Fibroblast of peridontal ligament (primary cell): ENCODE results near the gene TBRG1.
"Not testable (repeated sequence)": the region's sequence is repeated elsewhere in the genome, so short reads cannot be mapped to it uniquely, and the experiment has no call there.

ENCODE experiments used
- DNase-seq: peaks from one replicate; pipeline ENCODE4 v3.0.0-alpha.2; 2010; ENCODE audit errors: extremely low read depth

Gene TBRG1, protein sequence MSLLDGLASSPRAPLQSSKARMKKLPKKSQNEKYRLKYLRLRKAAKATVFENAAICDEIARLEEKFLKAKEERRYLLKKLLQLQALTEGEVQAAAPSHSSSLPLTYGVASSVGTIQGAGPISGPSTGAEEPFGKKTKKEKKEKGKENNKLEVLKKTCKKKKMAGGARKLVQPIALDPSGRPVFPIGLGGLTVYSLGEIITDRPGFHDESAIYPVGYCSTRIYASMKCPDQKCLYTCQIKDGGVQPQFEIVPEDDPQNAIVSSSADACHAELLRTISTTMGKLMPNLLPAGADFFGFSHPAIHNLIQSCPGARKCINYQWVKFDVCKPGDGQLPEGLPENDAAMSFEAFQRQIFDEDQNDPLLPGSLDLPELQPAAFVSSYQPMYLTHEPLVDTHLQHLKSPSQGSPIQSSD

GRCh38 chr11:124622531-124623451 is at the start of gene TBRG1:
Gene TBRG1, plus strand, starts transcription at chr11:124622864. Its CDS starts 220 bp downstream, at chr11:124623084.
- DNase-seq: peak; percentile 87

- peak; percentile 5 for DNase-seq
Observed at GRCh38 chr11:124577716-124578427, 44.8 kb upstream of the TBRG1 start.

GRCh38 chr11:124578761-124579160 is 43.9 kb upstream of the TBRG1 start:
- no peak for DNase-seq

GRCh38 chr11:124581817-124582216 is 40.8 kb upstream of the TBRG1 start:
- no peak for DNase-seq

- no peak for DNase-seq
Observed at GRCh38 chr11:124582565-124582964, 40.1 kb upstream of the TBRG1 start.

- no peak for DNase-seq
Observed at GRCh38 chr11:124583781-124584180, 38.9 kb upstream of the TBRG1 start.

DNA sequence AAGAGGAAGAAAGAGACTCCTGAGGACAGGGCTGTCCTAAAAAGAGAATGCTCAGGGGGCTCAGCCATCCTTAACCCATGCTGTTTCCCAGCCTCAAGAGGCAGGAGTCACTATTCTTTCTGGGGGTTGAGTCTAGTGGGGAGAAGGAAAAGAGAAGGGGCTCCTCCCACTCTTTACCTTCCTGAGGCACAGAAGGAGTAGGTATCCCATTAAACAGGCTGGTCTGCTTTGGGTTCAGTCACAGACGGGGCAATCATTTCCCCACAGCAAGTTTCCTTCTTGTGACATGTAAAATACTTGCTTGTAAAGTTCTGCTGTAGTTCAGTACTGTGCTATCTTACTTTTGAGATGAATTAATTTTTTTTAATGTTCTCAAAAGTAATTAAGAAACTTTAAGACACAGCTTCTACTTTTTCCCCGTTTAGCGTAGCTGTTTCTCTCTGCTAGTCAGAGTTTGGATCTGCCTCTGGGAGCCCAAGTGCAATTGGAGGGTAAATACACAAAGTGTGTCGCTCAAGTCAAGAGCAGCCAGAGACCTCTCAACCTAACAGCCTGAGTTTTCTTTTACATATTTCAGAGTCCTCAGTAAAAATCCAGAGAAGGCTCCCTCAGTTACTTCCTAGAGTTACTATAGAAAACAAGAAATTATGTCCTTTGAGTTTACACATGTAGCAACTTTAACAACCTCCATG is 37.8 kb upstream of the TBRG1 start:
- no peak for DNase-seq

DNA sequence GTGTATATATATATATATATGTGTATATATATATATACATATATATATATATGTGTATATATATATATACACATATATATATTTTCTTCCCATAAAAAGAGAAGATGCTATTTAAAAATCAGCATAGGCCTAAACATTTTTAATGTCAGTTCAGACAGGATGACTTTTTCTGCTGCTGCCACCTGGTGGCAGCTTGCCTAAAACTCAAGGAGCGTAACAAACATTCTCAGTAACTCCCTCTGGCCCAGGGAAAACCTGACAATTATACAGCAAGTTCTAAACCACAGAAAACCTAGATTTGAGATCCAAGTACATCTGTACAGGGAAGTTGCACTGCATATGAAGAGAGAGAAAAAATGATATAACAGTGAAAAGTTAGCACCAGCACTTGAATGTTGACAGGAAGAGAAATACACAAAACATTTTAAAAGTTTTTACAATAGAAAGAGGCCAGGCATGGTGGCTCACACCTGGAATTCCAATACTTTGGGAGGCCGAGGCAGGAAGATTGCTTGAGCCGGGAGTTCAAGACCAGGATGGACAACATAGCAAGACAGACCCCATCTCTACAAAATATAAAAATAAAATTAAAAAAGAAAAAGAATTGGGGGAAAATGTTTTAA is 36.3 kb upstream of the TBRG1 start:
- DNase-seq: peak; percentile 75

GRCh38 chr11:124591430-124591829 is 31.2 kb upstream of the TBRG1 start:
- DNase-seq: no peak

DNA sequence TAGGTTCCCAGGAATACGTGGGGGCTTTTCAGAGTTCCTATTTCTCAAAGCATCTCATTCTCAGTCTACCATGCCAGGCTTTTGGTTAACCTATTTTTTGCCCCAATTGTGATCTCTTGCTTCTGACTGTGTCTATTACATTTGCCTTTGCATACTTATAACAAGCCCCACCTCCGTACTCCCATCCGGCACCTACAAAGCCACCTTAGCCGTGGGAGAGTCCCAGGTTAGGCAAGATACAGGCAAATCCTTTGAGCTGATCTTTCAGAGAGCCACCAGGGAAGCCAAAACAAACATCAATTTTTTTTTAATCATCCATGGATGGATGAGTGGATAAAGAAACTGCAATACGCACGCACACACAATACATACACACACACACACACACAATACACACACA is 30.0 kb upstream of the TBRG1 start:
- DNase-seq: no peak

DNA sequence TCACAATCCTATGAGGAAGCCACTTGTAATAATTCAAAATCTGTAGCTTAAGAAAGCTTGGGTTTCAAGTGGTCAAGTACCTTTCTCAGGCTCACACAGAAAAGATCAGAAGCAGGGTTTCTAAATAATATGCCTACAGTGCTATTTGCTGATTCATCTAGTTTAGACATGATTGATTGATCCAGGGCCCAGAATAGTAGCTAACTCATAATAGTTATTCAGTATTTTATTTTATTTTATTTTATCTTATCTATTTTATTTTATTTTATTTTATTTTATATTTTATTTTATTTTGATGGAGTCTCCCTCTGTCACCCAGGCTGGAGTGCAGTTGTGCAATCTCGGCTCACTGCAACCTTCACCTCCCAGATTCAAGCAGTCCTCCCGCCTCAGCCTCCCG is 27.4 kb upstream of the TBRG1 start:
- DNase-seq: no peak

DNA sequence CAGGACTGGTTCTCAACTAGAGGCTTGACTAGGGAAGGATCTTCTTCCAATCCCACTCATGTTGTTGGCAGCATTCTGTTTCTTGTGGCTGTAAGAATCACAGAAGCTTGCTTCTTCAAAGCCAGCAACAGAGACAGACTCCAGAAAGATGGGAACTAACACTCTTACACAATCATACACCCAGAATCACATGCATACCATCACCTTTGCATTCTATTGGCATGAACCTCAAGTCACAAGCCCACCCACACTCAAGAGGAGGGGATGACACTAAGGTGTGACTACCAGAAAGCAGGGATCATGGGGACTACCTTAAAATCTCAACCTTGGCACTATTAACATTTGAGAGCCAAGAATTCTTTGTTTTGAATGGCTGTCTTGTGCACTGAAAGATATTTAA is 25.0 kb upstream of the TBRG1 start:
- DNase-seq: no peak

DNA sequence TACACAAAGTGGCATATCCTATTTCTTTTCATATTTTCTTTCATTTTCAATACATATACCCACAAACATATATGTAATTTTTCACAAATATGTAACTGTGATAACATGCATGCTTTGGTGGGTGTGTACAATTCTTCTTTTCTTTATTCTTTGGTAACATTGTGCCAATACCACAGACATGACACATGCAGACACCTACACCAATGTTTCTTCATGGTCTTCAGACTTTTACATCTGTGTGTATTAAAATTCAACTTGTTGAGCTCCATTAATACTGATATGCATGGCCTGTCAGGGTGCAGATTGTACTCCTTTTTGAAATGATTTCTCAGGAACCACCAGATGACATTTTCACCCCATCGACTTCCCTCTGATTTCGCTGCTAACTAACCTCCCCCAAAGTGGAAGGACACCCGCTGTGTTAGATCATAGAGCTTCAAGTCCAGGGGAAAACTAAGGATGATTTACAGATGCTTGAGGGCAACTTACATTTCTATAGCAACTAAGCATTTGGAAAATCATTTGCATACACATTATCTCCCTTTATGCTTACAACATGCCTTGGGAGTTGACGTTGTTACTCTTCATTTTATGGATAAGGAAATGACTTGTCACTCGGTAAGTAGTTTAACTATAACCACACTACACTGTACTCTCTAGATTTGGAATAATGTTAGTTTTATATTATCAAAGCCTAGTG is 21.9 kb upstream of the TBRG1 start:
- no peak for DNase-seq

GRCh38 chr11:124602193-124602592 is 20.5 kb upstream of the TBRG1 start:
- no peak for DNase-seq

GRCh38 chr11:124602723-124603122 is 19.9 kb upstream of the TBRG1 start:
- DNase-seq: not testable (repeated sequence)

GRCh38 chr11:124605719-124606118 is 16.9 kb upstream of the TBRG1 start:
- no peak for DNase-seq

DNA sequence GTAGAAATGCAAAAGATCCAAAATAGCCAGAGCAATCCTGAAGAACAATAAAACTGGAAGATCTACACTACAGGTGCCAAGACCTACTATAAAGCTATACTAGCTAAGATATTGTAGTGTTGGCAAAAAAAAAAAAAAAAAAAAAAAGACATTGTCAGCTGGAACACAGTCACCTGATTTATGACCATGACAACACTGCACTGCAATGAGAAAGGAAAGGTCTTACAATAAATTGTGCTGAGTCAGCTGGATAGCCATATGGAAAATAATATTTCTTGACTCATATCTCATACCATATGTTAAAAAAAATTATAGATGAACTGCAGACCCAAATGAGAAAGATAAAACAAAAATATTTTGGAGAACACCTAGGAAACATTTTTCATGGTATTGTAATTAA is 14.5 kb upstream of the TBRG1 start:
- no peak for DNase-seq

DNA sequence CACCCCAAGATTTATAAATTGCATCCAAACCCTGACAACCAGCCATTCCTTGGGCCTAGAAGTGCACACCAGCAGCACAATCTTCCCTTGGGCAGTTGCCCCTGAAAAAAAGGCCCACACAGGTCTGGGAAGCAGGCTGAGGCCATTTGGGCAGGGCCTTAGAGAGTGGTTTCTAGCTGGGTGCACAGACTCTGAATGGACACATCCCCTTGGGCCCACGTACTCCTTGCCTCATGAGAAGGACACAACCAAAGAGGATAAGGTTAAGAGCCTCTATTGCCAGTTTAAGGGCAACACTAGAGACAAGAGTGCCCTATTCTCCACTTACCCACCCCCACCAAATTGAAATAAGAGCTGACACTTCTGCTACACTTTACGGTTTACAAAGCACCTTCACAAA is 12.4 kb upstream of the TBRG1 start:
- no peak for DNase-seq

DNA sequence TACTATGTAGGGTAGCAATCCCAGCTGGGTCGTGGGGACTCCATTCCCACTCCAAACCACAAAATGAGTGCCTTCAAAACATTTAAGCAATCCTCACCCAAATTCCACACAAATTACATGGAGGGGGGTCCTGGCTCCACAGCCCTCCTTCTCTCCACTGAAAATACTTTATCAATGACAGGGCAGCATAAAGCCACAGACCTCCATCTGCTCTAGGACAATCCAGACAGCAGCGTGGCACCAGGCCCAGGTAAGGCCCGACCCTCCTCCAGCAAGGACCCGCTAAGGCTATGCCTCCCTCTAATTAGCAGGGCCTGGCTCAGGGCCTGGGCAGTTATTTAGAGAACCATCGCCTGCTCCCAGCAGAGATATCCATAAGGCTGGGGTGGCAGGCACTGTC is 11.6 kb upstream of the TBRG1 start, which contains the start of gene PANX3:
TSS of gene PANX3 (plus strand) at position 365 of the 400 bp plus-strand sequence. CDS start 129 bp downstream, outside the sequence.
- peak; percentile 78 for DNase-seq

- DNase-seq: no peak
Observed at GRCh38 chr11:124612045-124612444, 10.6 kb upstream of the TBRG1 start.
